ENCODE data around the gene IL17RD.

Gene IL17RD

DNA sequence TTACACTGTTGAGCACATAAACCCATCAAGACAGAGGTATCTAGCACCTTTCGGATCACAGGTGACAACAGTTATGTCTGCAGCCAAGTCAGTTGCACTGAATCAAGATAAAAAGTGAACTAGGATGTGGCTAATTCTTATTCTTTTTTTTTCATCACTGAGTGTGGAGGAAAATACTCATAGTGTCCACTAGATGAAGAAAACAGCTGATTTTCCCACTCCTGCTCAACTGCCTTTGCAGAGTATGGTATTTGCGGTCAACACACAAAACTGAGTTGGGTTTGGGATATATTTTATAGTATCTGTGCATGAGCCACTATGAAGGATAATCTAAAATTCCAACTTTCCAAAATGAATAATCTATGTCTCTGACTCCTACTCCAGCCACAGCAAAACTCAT lies 32.5 kb downstream of the IL17RD start:
- Mint-ChIP-seq H3K4me1 (ENCODE audit: low read depth) (no peaks in the 10 kb centered on the region), H3K4me3 (no peak overlapping the region), H3K27me3 (ENCODE audit: low read depth) (peaks cover 20% of the 10 kb centered on the region), H3K9me3 (no peaks in the 10 kb centered on the region), H3K36me3 (ENCODE audit: low read depth) (no peaks in the 10 kb centered on the region), H3K27ac (no peak overlapping the region)
- no peak for DNase-seq (ENCODE audit: low spot score)

- Mint-ChIP-seq H3K4me3 (no peak overlapping the region), H3K9me3 (no peaks in the 10 kb centered on the region), H3K4me1 (ENCODE audit: low read depth) (no peaks in the 10 kb centered on the region), H3K27me3 (ENCODE audit: low read depth) (peaks cover 13% of the 10 kb centered on the region), H3K27ac (no peak overlapping the region), H3K36me3 (ENCODE audit: low read depth) (no peaks in the 10 kb centered on the region)
- no peak for DNase-seq (ENCODE audit: low spot score)
Observed at GRCh38 chr3:57131210-57131588, 34.0 kb downstream of the IL17RD start.

GRCh38 chr3:57130571-57131209 lies 34.5 kb downstream of the IL17RD start:
- H3K4me1 Mint-ChIP-seq (ENCODE audit: low read depth): no peaks in the 10 kb centered on the region
- H3K4me3 Mint-ChIP-seq: no peak overlapping the region
- DNase-seq (ENCODE audit: low spot score): no peak
- peaks cover 11% of the 10 kb centered on the region for H3K27me3 Mint-ChIP-seq (ENCODE audit: low read depth)
- no peak overlapping the region for H3K27ac Mint-ChIP-seq
- H3K9me3 Mint-ChIP-seq: no peaks in the 10 kb centered on the region
- H3K36me3 Mint-ChIP-seq (ENCODE audit: low read depth): no peaks in the 10 kb centered on the region

- no peak overlapping the region for H3K4me3 Mint-ChIP-seq
- no peak overlapping the region for H3K27ac Mint-ChIP-seq
- DNase-seq (ENCODE audit: low spot score): no peak
- H3K27me3 Mint-ChIP-seq (ENCODE audit: low read depth): peaks cover 13% of the 10 kb centered on the region
- H3K9me3 Mint-ChIP-seq: no peaks in the 10 kb centered on the region
- no peaks in the 10 kb centered on the region for H3K4me1 Mint-ChIP-seq (ENCODE audit: low read depth)
- no peaks in the 10 kb centered on the region for H3K36me3 Mint-ChIP-seq (ENCODE audit: low read depth)
Observed at GRCh38 chr3:57128826-57129667, 36.1 kb downstream of the IL17RD start.

DNA sequence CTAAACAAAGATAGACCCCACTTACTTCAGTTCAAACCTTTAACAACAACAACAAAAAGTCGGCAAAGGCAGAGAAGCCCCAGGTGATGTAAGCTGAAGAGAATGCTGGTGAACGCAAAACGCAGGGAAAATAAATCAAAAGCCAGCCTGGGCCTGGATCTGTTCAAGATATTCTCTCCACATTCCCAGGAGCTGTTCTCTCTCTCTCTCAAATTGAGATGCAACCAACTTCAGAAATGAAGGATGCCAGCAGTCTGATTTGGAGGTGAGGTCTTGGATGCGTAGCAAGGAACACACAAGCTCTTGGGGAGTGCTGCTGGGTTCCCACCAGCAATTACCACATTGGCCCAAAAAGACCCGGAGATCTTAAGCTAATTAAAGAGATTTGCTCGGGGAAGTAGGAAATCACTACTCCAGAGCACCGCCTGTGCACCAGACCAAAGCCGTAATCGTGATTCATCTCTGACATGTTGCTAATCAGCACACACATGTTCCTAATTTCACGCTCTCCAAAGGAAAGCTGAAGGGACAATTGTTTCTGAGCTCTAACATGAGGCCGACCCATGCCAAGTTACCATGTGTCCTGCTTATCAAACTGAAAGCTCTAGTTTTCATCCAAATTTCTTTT lies 37.1 kb downstream of the IL17RD start:
- peaks cover 13% of the 10 kb centered on the region for H3K27me3 Mint-ChIP-seq (ENCODE audit: low read depth)
- DNase-seq (ENCODE audit: low spot score): no peak

DNA sequence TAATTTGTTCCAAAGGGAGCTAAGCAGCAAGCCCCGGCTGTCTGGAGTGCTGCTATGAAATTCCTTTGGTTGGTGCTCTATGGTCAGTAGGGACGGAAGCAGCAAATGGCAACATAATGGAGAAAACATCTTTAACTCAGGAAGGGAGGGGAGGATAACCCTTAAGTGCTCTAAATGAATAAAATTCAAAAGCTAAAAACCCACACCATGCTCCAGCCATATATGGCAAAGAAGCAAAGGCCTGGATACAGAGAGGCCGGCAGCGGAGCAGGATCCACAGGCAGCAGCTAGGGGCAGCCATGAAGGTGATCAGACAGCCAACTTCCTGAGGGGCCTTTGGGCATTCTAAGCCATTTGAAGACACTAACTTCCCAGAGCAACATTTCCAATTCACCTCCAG lies 38.9 kb downstream of the IL17RD start:
- H3K27me3 Mint-ChIP-seq (ENCODE audit: low read depth): peaks cover 17% of the 10 kb centered on the region
- no peak overlapping the region for H3K4me3 Mint-ChIP-seq
- no peaks in the 10 kb centered on the region for H3K4me1 Mint-ChIP-seq (ENCODE audit: low read depth)
- no peak for DNase-seq (ENCODE audit: low spot score)
- H3K36me3 Mint-ChIP-seq (ENCODE audit: low read depth): no peaks in the 10 kb centered on the region
- H3K27ac Mint-ChIP-seq: no peak overlapping the region
- no peaks in the 10 kb centered on the region for H3K9me3 Mint-ChIP-seq

More for the DNA sequence above, 37.1 kb downstream of the IL17RD start:
- Mint-ChIP-seq H3K4me1 (ENCODE audit: low read depth) (no peaks in the 10 kb centered on the region), H3K36me3 (ENCODE audit: low read depth) (no peaks in the 10 kb centered on the region), H3K4me3 (no peak overlapping the region), H3K27ac (no peak overlapping the region), H3K9me3 (no peaks in the 10 kb centered on the region)

DNA sequence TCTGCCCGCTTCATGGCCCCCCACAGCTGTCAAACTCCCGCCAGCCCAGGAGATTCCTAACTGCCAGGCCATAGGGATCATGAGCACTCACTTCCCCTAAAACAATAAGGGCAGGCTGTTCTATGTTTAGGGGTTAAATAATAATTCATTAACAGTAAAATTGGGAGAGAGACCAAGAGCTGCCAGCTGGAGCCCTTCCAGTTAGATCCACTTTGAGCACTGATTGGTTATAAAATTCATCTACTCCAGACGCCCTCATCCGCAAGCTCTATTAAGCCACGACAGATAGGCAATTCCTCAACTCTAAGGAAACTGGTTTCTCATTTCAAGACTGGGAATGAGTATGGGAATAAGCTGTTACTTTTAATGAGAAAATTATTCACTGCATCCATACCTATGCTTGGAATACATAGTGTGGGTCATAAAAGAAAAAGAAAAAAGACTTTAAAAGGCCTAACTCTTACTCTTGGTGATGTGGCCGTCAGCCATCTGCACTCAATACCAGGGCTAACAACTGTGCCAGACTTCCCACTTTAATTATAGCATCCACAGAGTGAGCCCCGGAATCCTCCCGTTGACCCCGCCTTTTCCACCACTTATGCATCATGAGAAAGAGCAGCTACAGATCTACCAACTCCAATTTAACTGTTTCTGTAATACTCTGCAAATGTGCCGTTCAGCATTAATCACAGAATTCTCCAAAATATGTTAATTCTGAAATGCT lies 44.5 kb downstream of the IL17RD start:
- Mint-ChIP-seq H3K4me3 (no peak overlapping the region), H3K4me1 (ENCODE audit: low read depth) (no peaks in the 10 kb centered on the region), H3K27ac (no peak overlapping the region), H3K27me3 (ENCODE audit: low read depth) (peaks cover 11% of the 10 kb centered on the region), H3K9me3 (no peaks in the 10 kb centered on the region), H3K36me3 (ENCODE audit: low read depth) (no peaks in the 10 kb centered on the region)
- no peak for DNase-seq (ENCODE audit: low spot score)

DNA sequence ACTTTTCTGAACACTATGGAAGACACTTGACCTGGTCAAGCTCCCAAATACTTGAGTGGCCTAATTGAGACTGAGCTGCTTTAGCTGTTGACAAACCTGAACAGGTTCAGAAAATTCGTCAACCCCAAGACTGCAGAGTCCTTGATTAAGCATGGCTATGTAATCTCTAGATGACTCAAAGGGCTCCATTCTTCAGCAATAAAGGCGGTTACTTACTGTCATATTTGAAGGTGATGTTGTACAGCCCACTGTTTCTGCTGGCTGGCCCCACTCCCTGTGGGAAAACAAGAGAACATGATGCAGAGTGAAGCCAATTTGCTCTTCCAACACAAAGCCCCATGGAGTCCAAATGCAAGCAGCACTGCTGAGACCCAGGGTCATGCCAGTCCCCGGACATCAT lies 45.1 kb downstream of the IL17RD start:
- H3K4me3 Mint-ChIP-seq: no peak overlapping the region
- no peak overlapping the region for H3K27ac Mint-ChIP-seq
- no peak for DNase-seq (ENCODE audit: low spot score)
- H3K27me3 Mint-ChIP-seq (ENCODE audit: low read depth): peaks cover 15% of the 10 kb centered on the region
- no peaks in the 10 kb centered on the region for H3K9me3 Mint-ChIP-seq
- no peaks in the 10 kb centered on the region for H3K36me3 Mint-ChIP-seq (ENCODE audit: low read depth)
- no peaks in the 10 kb centered on the region for H3K4me1 Mint-ChIP-seq (ENCODE audit: low read depth)

DNA sequence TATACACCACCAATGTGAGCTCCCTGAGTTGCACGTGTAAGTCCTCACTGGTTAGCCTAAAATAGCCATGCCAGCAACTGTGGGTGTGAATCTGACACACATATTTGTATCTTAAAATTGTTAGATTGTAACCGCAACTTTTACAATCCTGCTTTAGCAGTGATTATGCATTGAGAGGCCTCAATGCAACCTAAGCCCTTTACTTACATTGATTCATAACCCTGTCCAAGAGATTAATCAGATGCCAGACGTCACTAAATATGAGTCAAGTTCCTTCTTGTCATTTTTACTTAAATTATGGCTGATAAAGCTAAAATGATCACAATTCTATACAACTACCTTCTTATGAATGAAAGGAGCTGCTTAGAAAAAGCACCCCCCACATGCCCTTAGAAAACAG lies 46.9 kb downstream of the IL17RD start:
- no peak for DNase-seq (ENCODE audit: low spot score)
- Mint-ChIP-seq H3K4me1 (ENCODE audit: low read depth) (no peaks in the 10 kb centered on the region), H3K27me3 (ENCODE audit: low read depth) (peaks cover 14% of the 10 kb centered on the region), H3K36me3 (ENCODE audit: low read depth) (no peaks in the 10 kb centered on the region), H3K9me3 (no peaks in the 10 kb centered on the region), H3K27ac (no peak overlapping the region), H3K4me3 (no peak overlapping the region)

DNA sequence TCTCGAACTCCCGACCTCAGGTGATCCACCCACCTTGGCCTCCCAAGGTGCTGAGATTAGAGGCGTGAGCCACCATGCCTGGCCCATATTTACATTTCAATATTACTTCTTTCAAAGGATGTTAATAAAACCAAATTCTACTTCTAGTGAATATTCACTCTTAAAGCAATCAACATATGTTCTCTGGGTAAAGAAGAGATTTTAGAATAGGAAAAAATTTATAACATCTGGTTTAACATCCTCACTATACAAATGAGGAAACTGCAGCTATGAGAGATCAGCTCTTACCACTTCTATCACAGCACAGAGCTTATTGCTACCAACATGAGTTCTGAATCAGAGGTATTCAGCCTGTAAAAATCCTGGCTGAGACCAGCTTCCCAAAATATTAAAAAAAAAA lies 48.7 kb downstream of the IL17RD start:
- Mint-ChIP-seq H3K27me3 (ENCODE audit: low read depth) (peaks cover 12% of the 10 kb centered on the region), H3K9me3 (no peaks in the 10 kb centered on the region), H3K4me1 (ENCODE audit: low read depth) (no peaks in the 10 kb centered on the region), H3K4me3 (no peak overlapping the region), H3K36me3 (ENCODE audit: low read depth) (no peaks in the 10 kb centered on the region), H3K27ac (no peak overlapping the region)
- DNase-seq (ENCODE audit: low spot score): no peak

- Mint-ChIP-seq H3K27me3 (ENCODE audit: low read depth) (peaks cover 8% of the 10 kb centered on the region), H3K27ac (no peak overlapping the region), H3K9me3 (no peaks in the 10 kb centered on the region), H3K4me3 (no peak overlapping the region), H3K4me1 (ENCODE audit: low read depth) (no peaks in the 10 kb centered on the region), H3K36me3 (ENCODE audit: low read depth) (no peaks in the 10 kb centered on the region)
- DNase-seq (ENCODE audit: low spot score): no peak
Observed at GRCh38 chr3:57112206-57112605, 52.9 kb downstream of the IL17RD start.

- DNase-seq (ENCODE audit: low spot score): no peak
- H3K36me3 Mint-ChIP-seq (ENCODE audit: low read depth): no peaks in the 10 kb centered on the region
- no peak overlapping the region for H3K4me3 Mint-ChIP-seq
- H3K27me3 Mint-ChIP-seq (ENCODE audit: low read depth): peaks cover 6% of the 10 kb centered on the region
- no peaks in the 10 kb centered on the region for H3K9me3 Mint-ChIP-seq
- H3K4me1 Mint-ChIP-seq (ENCODE audit: low read depth): no peaks in the 10 kb centered on the region
- no peak overlapping the region for H3K27ac Mint-ChIP-seq
Observed at GRCh38 chr3:57110798-57111197, 54.4 kb downstream of the IL17RD start.

GRCh38 chr3:57110214-57110613 lies 54.9 kb downstream of the IL17RD start:
- H3K27me3 Mint-ChIP-seq (ENCODE audit: low read depth): peaks cover 2% of the 10 kb centered on the region
- H3K4me3 Mint-ChIP-seq: no peak overlapping the region
- no peaks in the 10 kb centered on the region for H3K9me3 Mint-ChIP-seq
- no peaks in the 10 kb centered on the region for H3K4me1 Mint-ChIP-seq (ENCODE audit: low read depth)
- no peaks in the 10 kb centered on the region for H3K36me3 Mint-ChIP-seq (ENCODE audit: low read depth)
- DNase-seq (ENCODE audit: low spot score): no peak
- no peak overlapping the region for H3K27ac Mint-ChIP-seq

All from T-helper 2 cell treated with Interferon-gamma antibody and Interleukin-4, amounts not matched to agents 5 μg/mL and 100 μg/mL, for 36 hours (primary cell).